ENCODE results near the gene NPAS2.

DNA sequence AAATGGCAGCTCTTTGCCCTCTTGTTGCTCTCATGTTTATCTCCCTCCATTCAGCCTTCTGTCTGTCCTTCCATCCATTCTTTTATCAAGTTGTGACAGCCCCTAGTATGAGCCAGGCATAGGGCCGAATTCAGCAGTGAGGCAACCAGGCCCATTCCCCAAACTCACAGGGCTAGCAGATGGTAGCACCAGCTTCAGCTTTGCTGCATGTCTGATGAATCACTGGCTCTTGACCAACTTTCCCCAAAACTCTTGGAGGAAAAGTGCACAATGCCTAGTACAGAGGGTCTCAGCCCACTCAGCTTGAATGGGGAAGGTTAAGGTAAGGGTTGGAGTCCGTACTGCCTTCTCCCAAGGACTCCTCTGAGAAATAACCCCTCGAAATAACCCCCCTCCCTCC, 35.7 kb downstream of the NPAS2 start:
- TF ChIP-seq, protein P1, sequence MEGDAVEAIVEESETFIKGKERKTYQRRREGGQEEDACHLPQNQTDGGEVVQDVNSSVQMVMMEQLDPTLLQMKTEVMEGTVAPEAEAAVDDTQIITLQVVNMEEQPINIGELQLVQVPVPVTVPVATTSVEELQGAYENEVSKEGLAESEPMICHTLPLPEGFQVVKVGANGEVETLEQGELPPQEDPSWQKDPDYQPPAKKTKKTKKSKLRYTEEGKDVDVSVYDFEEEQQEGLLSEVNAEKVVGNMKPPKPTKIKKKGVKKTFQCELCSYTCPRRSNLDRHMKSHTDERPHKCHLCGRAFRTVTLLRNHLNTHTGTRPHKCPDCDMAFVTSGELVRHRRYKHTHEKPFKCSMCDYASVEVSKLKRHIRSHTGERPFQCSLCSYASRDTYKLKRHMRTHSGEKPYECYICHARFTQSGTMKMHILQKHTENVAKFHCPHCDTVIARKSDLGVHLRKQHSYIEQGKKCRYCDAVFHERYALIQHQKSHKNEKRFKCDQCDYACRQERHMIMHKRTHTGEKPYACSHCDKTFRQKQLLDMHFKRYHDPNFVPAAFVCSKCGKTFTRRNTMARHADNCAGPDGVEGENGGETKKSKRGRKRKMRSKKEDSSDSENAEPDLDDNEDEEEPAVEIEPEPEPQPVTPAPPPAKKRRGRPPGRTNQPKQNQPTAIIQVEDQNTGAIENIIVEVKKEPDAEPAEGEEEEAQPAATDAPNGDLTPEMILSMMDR (IDR thresholded peaks at IDR 0.05) = no peak
- TF ChIP-seq EP300 (IDR thresholded peaks at IDR 0.05) (no peak), POLR2A (IDR thresholded peaks at IDR 0.05; ENCODE audit: low read depth) (no peak), POLR2AphosphoS5 (IDR thresholded peaks at IDR 0.05) (no peak)

Data from esophagus muscularis mucosa (tissue), 4 donors.